Left lobe of liver (tissue), 2 donors: Measurements from ENCODE around the gene ZNF629. TPM values are rescaled to one million over a fixed set of nuclear protein-coding genes. Genes with fewer than 3 reads are reported as not detected.
A peak's percentile ranks its signal among the peaks of the same experiment; 100 is the strongest.

Experiments
- ATAC-seq: fragments of 200-7000 bp; cut with Tn5 transposase; one replicate; pipeline ENCODE4 v1.9.1; 2020; ENCODE audit warnings: mild to moderate bottlenecking, moderate library complexity
- DNase-seq: peaks from one replicate; pipeline ENCODE4 v3.0.0-alpha.2; 2020; ENCODE audit warnings: low spot score
- total RNA-seq: library from RNA; stranded (reverse); gene quantifications from one replicate; pipeline ENCODE4 v1.2.1, GENCODE V29; 2021
- donor health status: DM: no; HTN: no; CAD: no; lungs with moderate emphysema.
- donor health status: DM: no; HTN: yes; CAD: no.

The ZNF629 gene
- total RNA-seq, 1 donor from 2014 or later, result 4.6 TPM

- DNase-seq (no peak), ATAC-seq (peak; percentile 66)
Observed at GRCh38 chr16:30786115-30786935, 680 bp downstream of the ZNF629 start.

GRCh38 chr16:30785126-30786106 is 1.6 kb downstream of the ZNF629 start:
- no peak for DNase-seq
- no peak for ATAC-seq

- DNase-seq (no peak), ATAC-seq (no peak)
Observed at GRCh38 chr16:30784215-30784614, 2.8 kb downstream of the ZNF629 start.

- DNase-seq, result no peak
Observed at GRCh38 chr16:30783280-30784109, 3.5 kb downstream of the ZNF629 start.

GRCh38 chr16:30782486-30783279 is 4.3 kb downstream of the ZNF629 start:
- DNase-seq, result no peak
- no peak for ATAC-seq

More at GRCh38 chr16:30783280-30784109, 3.5 kb downstream of the ZNF629 start:
- ATAC-seq, result no peak

- DNase-seq (no peak), ATAC-seq (no peak)
Observed at GRCh38 chr16:30780549-30780948, 6.5 kb downstream of the ZNF629 start.

GRCh38 chr16:30780021-30780420 is 7.0 kb downstream of the ZNF629 start:
- ATAC-seq (no peak), DNase-seq (no peak)

- ATAC-seq, result no peak
- DNase-seq, result no peak
Observed at GRCh38 chr16:30779596-30779995, 7.4 kb downstream of the ZNF629 start.

- ATAC-seq, result no peak
- DNase-seq, result no peak
Observed at GRCh38 chr16:30778549-30779244, 8.3 kb downstream of the ZNF629 start.

GRCh38 chr16:30777591-30778297 is 9.3 kb downstream of the ZNF629 start:
- DNase-seq (no peak), ATAC-seq (no peak)

- DNase-seq (peak; percentile 87), ATAC-seq (peak; percentile 88)
Observed at GRCh38 chr16:30775392-30776188, 11.4 kb downstream of the ZNF629 start.

- ATAC-seq (no peak), DNase-seq (no peak)
Observed at GRCh38 chr16:30775131-30775391, 11.9 kb downstream of the ZNF629 start.

GRCh38 chr16:30774367-30775130 is 12.5 kb downstream of the ZNF629 start:
- DNase-seq (no peak), ATAC-seq (peak; percentile 14)

- ATAC-seq (no peak), DNase-seq (no peak)
Observed at GRCh38 chr16:30773826-30774225, 13.2 kb downstream of the ZNF629 start.

- DNase-seq, result no peak
- no peak for ATAC-seq
Observed at GRCh38 chr16:30771726-30772125, 15.3 kb downstream of the ZNF629 start.

GRCh38 chr16:30769379-30770089 is 17.5 kb downstream of the ZNF629 start:
- DNase-seq (no peak), ATAC-seq (no peak)
